Ishikawa (cell line): ENCODE results near the gene GSK3B.

ENCODE experiments used
- CEBPB ChIP-seq: IDR thresholded peaks from 2 replicates; pipeline ENCODE4 v1.6.1; 2012
- CREB1 ChIP-seq: IDR thresholded peaks from 2 replicates; pipeline ENCODE4 v1.6.1; 2012; ENCODE audit warnings: low read depth
- EGR1 ChIP-seq: IDR thresholded peaks from 2 replicates; pipeline ENCODE4 v1.6.1; 2012
- EP300 ChIP-seq: IDR thresholded peaks from 2 replicates; pipeline ENCODE4 v1.6.1; 2012; ENCODE audit warnings: borderline replicate concordance
- FOXM1 ChIP-seq: IDR thresholded peaks from 2 replicates; pipeline ENCODE4 v1.6.1; 2012; ENCODE audit warnings: low read depth, borderline replicate concordance
- NFIC ChIP-seq: IDR thresholded peaks from 2 replicates; pipeline ENCODE4 v1.6.1; 2012
- RAD21 ChIP-seq: IDR thresholded peaks from 2 replicates; pipeline ENCODE4 v1.6.1; 2012; ENCODE audit warnings: low read depth
- TAF1 ChIP-seq: IDR thresholded peaks from 2 replicates; pipeline ENCODE4 v1.6.1; 2012; ENCODE audit warnings: low read depth, mild to moderate bottlenecking
- TCF12 ChIP-seq: IDR thresholded peaks from 2 replicates; pipeline ENCODE4 v1.6.1; 2012; ENCODE audit warnings: low read depth
- TEAD4 ChIP-seq: IDR thresholded peaks from 2 replicates; pipeline ENCODE4 v1.6.1; 2012
- YY1 ChIP-seq: IDR thresholded peaks from 2 replicates; pipeline ENCODE4 v1.6.1; 2012; ENCODE audit warnings: low read depth
- ZBTB7A ChIP-seq: IDR thresholded peaks from 2 replicates; pipeline ENCODE4 v1.6.1; 2012; ENCODE audit warnings: low read depth
- TF ChIP-seq, protein P1 (sequence below): IDR thresholded peaks from 2 replicates; pipeline ENCODE4 v1.6.1; 2012; ENCODE audit warnings: low read depth, mild to moderate bottlenecking
- TF ChIP-seq, protein P2 (sequence below): IDR thresholded peaks from 2 replicates; pipeline ENCODE4 v1.6.1; 2012
- TF ChIP-seq, protein P3 (sequence below): IDR thresholded peaks from 2 replicates; pipeline ENCODE4 v1.6.1; 2012

The GSK3B gene

DNA sequence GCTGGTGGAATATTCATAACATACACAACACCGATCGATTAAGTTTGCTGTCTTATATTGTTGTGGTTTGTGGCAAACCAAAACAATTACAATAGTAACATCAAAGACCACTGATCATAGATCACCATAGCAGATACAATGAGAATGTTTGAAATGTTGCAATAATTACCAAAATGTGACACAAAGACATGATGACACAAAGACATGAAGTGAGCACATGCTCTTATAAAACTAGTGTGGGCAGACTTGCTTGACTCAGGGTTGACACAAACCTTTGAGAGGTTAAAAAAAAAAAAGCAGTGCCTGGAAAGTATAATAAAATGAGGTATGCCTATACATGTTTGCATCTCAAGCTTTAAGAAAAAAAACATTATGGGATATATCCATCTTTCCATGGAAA, 182.0 kb downstream of the GSK3B start:
- TF ChIP-seq, protein P1, sequence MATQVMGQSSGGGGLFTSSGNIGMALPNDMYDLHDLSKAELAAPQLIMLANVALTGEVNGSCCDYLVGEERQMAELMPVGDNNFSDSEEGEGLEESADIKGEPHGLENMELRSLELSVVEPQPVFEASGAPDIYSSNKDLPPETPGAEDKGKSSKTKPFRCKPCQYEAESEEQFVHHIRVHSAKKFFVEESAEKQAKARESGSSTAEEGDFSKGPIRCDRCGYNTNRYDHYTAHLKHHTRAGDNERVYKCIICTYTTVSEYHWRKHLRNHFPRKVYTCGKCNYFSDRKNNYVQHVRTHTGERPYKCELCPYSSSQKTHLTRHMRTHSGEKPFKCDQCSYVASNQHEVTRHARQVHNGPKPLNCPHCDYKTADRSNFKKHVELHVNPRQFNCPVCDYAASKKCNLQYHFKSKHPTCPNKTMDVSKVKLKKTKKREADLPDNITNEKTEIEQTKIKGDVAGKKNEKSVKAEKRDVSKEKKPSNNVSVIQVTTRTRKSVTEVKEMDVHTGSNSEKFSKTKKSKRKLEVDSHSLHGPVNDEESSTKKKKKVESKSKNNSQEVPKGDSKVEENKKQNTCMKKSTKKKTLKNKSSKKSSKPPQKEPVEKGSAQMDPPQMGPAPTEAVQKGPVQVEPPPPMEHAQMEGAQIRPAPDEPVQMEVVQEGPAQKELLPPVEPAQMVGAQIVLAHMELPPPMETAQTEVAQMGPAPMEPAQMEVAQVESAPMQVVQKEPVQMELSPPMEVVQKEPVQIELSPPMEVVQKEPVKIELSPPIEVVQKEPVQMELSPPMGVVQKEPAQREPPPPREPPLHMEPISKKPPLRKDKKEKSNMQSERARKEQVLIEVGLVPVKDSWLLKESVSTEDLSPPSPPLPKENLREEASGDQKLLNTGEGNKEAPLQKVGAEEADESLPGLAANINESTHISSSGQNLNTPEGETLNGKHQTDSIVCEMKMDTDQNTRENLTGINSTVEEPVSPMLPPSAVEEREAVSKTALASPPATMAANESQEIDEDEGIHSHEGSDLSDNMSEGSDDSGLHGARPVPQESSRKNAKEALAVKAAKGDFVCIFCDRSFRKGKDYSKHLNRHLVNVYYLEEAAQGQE: no peak

DNA sequence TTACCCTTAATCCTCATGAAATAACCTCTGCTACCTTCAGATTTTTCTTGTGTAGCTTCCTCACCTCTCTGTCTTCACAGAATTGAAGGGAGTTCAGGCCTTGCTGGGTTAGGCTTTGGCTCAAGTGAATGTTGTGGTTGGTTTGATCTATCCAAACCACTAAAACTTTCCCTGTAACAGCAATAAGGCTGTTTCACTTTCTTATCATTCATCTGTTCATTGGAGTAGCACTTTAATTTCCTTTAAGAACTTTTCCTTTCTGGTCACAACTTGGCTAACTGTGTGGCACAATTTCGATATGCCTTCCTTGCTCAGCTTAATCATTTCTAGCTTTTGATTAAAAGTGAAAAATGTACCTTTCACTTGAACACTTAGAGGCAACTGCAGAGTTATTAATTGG, 182.5 kb downstream of the GSK3B start:
- TF ChIP-seq EP300: no peak
- no peak for TF ChIP-seq CEBPB
- TF ChIP-seq EGR1: no peak
- TF ChIP-seq ZBTB7A: no peak
- no peak for TF ChIP-seq YY1
- no peak for TF ChIP-seq TEAD4
- no peak for TF ChIP-seq NFIC
- no peak for TF ChIP-seq TCF12

DNA sequence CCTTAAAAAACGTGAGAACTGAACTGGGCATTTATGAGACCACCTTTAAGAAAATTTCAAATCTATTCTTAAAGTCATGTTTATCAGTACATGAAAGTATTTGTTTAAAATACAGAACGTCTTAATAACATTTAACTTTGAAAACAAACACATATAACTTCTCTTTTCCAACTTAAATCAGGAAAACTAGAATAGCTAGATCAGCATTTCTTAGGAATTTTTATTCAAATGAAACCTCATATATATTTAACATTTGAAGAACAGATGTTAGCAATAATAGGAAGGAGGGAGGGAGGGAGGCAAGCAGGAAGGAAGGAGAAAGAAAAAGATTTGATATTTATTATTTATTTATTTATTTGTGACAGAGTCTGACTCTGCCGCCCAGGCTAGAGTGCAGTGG, 192.2 kb downstream of the GSK3B start:
- TF ChIP-seq YY1 (no peak), NFIC (no peak), TCF12 (no peak)

DNA sequence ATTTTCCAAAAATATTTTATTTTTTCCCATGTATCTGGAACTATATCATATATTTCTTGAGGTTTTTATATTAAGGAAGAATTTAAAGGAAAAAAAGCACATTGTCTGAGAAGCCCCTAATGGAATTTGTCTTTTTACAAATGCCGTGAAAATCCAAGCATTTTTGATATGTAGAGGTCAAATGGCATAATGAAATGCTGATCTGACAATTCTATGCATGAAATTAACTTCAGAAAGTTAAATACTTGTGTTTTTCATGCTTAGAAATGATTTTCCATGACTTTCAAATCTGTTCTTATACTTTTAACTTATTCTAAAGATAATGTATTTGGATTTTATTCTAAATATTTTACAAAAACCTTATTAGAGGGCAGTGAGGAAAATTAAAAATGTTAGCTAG, 193.1 kb downstream of the GSK3B start:
- TF ChIP-seq NFIC (no peak), CREB1 (no peak), EP300 (no peak), FOXM1 (no peak), CEBPB (no peak), ZBTB7A (no peak), TAF1 (no peak), TEAD4 (no peak), TCF12 (no peak)
- TF ChIP-seq, protein P2, sequence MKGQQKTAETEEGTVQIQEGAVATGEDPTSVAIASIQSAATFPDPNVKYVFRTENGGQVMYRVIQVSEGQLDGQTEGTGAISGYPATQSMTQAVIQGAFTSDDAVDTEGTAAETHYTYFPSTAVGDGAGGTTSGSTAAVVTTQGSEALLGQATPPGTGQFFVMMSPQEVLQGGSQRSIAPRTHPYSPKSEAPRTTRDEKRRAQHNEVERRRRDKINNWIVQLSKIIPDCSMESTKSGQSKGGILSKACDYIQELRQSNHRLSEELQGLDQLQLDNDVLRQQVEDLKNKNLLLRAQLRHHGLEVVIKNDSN: no peak
- TF ChIP-seq, protein P3, sequence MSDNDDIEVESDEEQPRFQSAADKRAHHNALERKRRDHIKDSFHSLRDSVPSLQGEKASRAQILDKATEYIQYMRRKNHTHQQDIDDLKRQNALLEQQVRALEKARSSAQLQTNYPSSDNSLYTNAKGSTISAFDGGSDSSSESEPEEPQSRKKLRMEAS: no peak

DNA sequence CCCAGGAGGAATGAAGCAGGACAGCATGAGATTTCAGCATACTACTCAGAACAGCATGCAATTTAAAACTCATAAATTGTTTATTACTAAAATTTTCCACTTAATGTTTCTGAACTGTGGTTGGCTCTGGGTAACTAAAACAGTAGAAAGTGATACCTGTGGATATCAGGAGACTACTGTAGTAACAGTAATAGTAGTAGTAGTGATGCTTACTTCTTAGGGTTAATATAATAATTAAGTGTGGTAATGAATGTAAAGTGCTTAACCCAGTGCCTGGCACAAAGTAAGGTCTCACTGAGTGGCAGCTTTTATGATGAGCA, 195.1 kb downstream of the GSK3B start:
- TF ChIP-seq ZBTB7A (no peak), RAD21 (no peak), FOXM1 (no peak), CEBPB (no peak), TCF12 (no peak)
- TF ChIP-seq, protein P3: no peak
- TF ChIP-seq, protein P2: no peak

DNA sequence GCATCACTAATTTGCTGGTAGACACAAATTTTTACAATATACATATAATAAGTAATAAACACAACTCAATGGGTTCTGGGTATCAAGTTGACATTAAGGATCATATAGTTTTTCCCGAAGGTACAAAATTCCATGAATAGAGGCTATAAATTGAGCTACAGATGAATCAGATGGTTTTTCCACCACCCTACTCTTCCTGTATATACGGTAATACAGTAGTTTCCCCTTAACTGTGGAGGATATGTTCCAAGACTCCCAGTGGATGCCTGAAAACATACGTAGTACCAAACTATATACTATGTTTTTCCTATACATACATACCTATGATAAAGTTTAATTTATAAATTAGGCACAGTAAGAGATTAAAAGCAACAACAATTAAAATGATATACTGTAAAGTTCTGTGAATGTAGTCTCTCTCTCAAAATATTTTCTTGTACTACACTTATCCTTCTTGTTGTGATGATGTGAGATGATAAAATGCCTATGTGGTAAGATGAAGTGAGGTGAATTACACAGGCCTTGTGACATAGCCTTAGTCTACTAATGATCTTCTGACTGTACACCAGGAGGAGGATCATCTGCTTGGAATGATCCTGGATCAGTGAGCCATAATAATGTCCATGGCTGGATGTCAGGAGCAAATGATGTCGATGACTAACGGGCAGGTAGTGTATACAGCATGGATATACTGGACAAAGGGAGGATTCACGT, 195.6 kb downstream of the GSK3B start:
- no peak for TF ChIP-seq CEBPB
- TF ChIP-seq FOXM1: no peak
- TF ChIP-seq TEAD4: no peak
- TF ChIP-seq TAF1: no peak
- TF ChIP-seq, protein P3: no peak
- TF ChIP-seq RAD21: no peak
- TF ChIP-seq CREB1: no peak
- TF ChIP-seq EP300: no peak
- no peak for TF ChIP-seq EGR1
- TF ChIP-seq ZBTB7A: no peak
- no peak for TF ChIP-seq TCF12
- no peak for TF ChIP-seq NFIC
- no peak for TF ChIP-seq YY1
- TF ChIP-seq, protein P2: no peak
- TF ChIP-seq, protein P1: no peak
